GM18507 (cell line): ENCODE data around the gene NUBP1.
A peak's percentile ranks its signal among the peaks of the same experiment; 100 is the strongest.
"Not testable (repeated sequence)": the region's sequence is repeated elsewhere in the genome, so short reads cannot be mapped to it uniquely, and the experiment has no call there.

Experiments
- DNase-seq: peaks from one replicate; pipeline ENCODE4 v3.0.0; 2011; ENCODE audit warnings: low read depth; ENCODE audit not compliant: insufficient read length; ENCODE audit errors: extremely low spot score
- FAIRE-seq: peaks from 2 replicates; lab custom pipeline; 2011; peaks lifted over from hg19 to GRCh38; lab: Jason Lieb, UNC

NUBP1 gene

DNA sequence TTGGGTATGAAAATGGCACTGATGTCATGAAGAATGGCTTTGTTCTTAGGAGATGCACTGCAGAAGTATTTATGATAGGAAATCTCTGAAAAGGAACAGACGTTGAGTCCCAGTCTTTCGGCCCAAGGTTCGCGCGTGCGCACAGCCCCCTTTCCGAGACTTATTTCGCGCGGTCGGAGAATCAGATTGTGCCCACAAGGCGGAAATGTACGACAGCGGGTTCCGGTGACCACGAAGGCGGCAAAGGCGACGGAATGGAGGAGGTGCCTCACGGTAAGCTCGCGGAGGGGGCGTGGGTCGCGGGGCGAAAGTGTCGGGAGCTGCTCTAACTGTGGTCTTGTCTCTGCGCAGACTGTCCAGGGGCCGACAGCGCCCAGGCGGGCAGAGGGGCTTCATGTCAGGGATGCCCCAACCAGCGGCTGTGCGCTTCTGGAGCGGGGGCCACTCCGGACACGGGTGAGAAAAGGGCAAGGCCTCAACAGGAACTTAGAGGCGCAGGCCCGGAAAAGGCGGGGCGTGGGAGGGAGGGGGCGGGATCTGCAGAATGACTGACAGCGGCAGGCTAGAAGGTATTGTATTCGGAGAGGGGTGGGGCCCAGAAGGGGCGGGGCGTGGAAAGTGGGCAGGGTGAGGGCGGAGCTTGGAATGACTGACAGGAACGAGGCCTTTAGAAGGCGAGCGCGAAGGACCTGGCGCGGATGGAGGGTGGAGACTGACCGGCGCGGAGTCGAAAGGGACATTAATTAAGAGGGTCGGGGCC is at the start of gene NUBP1:
Gene NUBP1, plus strand, starts transcription at position 233 of the 760 bp plus-strand sequence. Its CDS starts 22 bp downstream, at position 255.
- DNase-seq, result peak; percentile 95
- peak; percentile 92 for FAIRE-seq

DNA sequence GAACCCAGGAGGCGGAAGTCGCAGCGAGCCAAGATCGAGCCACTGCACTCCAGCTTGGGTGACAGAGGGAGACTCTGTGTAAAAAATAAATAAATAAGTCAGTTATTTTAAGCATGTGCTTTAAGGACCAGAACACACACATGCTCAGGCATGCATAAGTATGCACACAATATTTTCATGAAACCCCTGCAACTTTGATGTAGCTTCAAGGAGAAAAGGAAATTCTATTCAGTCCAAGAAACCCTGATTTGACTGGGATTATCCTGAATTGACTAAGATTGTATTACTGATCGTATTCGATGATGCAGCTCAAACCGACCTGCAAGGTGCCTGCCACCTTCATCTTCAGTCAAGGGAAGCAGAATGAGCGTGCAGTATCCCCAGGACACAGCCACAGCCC is 49.8 kb upstream of the NUBP1 start:
- FAIRE-seq (no peak), DNase-seq (no peak)

- no peak for FAIRE-seq
- no peak for DNase-seq
Measured at GRCh38 chr16:10694306-10694705, 49.3 kb upstream of the NUBP1 start.

DNA sequence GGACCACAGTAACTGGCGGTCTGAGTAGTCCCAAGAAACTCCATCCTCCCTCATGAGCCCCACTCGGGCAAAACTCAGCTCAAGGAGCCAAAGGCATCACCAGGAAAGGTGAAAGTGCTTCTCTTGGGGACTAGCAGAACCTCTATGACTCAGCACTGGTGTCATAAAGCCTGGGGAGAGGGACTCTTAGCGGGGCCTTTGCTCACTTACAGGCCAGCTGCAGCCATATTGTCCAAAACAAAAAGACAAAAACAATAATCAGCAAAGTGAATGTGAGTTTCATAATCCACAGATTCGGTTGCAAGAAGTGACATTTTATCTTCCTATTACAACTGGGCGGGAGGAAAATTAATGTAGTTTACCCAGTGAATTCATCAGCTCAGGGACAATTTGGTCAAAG is 48.8 kb upstream of the NUBP1 start, which contains the start of gene TEKT5:
Gene TEKT5, minus strand, starts transcription at position 101 of the 400 bp plus-strand sequence. Its CDS starts 57 bp downstream, at position 44.
- DNase-seq (no peak), FAIRE-seq (no peak)

DNA sequence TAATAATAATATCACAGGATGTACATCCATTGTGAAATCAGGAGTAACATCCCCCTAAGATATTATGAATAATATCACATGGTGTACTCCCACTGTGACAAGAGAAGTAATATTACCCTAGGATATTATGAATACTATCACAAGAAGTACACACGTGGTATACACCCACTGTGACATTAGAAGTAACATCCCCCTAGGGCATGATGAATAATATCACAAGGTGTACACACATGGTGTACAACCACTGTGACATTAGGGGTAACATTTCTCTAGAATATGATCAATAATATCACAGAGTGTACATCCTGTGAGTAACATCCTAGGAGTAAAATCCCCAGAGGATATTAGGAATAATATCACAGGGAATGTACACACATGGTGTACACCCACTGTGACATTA is 43.9 kb upstream of the NUBP1 start:
- no peak for FAIRE-seq

DNA sequence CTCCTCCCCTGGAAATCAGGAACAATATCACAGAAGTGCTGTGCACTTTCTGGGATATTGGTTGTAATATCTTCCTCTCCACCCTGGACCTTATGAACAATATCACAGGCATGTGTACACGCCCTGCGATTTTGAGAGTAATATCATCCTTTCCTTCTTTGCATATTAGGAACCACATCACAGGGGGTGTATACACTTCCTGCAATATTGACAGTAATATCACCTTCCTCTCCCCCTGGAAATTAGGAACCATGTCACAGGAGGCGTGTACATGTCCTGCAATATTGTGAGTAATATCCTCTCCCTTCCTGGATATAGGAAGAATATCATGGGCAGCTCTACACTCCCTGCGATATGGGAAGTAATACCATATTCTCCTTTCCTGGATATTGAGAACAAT is 34.7 kb upstream of the NUBP1 start:
- DNase-seq, result no peak
- FAIRE-seq, result no peak

More for the DNA sequence above, 43.9 kb upstream of the NUBP1 start:
- DNase-seq, result no peak

DNA sequence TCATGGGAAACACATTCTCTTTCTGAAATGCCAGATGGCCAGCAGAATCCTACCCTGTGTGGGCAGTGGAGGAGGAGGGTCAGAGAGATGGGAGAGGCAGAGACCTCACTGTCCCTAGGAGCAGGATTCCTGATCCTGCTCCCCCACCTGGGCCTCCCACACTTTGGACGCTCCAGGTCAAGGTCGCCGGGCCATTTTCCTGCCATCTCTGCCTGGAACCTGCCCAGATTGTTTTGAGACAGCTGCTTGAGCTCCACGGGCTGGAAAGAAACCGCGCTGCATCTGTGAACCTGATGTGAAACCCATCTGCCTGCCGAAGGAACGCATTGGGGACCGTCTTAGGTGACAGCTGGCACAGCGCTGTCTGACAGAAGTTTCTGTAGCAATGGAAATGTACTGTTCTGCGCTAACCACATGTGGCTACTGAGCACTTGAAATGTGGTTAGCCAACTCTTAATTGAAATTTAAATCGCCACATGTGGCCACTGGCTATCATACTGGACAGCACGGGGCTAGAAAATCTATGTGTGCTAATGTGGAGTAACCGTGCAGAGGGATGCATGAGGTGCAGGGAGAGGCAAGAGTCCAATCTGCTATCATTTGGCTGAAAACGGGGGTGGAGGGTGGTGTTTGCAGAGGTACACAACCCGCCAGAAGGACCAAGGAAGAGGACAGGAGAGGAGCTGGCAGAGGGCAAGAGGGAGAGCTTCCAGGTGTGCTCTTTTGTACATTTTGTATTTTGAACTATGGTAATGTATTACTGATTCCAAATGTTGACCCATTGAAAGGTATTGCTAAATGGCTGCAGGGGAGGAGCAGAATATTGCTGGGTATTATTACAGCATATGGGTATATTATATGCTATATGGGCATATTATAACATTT is 15.4 kb upstream of the NUBP1 start:
- FAIRE-seq, result peak; percentile 42
- no peak for DNase-seq

DNA sequence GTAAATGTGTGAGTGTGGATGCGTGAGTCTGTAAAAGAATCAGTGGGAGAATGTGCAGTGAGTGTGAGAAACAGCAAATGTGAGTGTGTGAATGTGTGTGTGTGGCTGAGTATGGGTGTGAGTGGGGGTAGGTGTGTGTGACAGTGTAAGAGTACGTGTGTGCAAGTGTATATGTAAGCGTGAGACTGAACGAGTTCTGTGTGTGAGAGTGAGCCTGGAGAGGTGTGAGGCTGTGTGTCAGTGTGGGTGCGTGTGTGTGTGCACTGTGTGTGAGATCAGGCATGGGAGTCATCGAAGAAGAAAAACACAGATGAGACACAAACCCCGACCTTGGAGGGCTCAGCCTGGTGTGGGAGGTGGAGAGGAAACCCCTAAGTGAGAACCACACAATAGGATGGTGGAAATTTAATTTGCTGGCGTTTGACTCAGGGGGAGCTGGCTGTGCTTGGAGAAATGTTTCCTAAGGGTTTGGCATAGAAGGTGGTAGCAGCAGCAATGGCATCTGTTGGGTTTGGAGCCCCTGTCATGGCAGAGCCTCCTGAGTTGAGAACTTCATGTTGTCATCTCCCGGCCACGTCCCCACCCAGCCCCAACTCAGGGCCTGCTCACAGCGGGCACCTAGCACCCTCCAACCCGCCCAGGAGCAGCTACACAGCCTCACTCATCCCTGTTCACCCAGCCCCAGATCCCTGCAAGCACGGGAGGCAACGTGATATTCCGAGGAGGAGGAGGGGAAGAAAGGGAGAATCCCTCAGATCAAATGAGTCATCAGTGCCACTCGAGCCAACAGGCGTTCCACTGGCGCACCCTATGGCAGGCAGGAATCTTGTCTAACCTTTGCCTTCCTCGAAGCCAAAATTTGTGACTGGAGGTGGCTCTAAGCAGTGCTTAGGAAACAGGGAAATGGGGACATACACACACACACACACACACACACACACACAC is 14.3 kb upstream of the NUBP1 start:
- FAIRE-seq, result no peak

DNA sequence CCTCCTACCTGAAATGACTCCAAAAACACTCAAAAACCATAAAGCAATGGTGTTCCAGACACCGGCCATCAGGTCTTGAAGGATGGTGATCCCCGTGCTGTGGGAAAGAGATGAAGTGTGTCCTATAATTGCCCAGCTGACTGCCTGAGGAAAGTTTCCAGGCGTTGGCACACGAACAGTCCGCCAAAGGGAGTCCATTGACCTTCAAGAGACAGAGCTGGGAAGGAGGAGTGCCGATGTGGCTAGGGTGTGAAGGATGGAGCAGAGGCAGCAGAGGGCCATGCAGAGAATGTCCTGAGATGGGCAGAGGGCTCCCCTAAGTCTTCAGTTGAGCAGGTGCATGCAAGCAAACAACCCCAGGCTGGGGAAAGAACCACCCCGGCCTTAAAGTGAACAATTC is 11.9 kb upstream of the NUBP1 start:
- DNase-seq, result no peak
- no peak for FAIRE-seq

More for the DNA sequence above, 14.3 kb upstream of the NUBP1 start:
- DNase-seq, result no peak

DNA sequence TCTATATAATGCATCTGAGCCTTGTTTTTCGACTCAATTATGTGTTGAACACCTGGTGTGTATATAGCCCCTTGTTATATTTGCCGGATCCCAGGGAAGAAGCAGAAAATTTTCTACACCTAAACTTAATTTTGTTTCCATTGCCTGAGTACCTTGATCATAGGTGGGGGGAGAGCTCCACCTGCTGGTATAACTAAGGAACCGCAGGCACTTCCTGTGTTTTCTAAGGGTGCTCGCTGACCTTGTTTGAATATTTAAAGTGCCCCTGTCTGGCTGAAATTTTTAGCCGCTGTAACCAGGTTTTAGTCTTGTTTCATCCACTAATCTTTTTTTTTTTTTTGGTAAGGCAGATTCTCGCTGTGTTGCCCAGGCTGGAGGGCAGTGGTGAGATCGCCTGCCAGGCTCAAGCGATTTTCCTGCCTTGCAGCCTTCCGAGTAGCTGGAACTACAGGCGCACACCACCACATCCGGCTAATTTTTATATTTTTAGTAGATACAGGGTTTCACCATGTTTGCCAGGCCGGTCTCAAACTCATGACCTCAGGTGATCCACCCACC is 6.5 kb upstream of the NUBP1 start:
- DNase-seq (no peak), FAIRE-seq (peak; percentile 85)

DNA sequence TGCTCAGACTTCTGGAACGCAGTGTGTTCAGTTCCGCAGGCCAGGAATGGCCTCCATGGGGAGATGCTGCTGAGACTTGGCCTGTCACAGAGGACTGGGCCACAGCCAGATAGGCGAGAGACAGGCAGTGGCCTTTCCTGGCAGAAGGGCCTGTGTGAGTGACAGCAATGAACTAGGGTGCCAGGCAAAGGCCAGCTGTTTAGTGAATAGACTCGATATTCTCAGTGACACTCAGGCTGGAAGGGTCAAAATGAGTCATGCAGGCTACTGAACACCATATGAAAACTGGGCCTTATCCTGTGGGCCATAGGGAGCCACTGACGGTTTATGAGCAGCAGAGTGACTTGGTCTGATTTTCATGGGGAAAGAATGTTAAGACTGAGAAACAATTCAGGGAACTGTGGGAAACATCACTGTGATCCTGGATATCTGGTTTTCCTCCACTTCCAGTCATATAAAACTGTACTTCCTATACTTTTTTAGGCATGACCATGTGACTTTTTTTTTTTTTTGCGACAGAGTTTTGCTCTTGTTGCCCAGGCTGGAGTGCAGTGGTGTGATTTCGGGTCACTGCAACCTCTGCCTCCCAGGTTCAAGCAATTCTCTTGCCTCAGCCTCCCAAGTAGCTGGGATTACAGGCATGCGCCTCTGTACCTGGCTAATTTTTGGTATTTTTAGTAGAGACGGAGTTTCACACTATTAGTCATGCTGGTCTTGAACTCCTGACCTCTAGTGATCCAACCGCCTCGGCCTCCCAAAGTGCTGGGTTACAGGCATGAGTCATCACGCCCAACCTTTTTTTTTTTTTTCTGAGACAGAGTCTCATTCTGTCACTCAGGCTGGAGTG is 5.2 kb upstream of the NUBP1 start:
- FAIRE-seq, result peak; percentile 89
- peak; percentile 57 for DNase-seq

GRCh38 chr16:10740000-10740844 is 3.4 kb upstream of the NUBP1 start:
- no peak for DNase-seq
- no peak for FAIRE-seq

- no peak for FAIRE-seq
- DNase-seq, result no peak
Measured at GRCh38 chr16:10740845-10741208, 2.8 kb upstream of the NUBP1 start.

GRCh38 chr16:10741249-10741648 is 2.4 kb upstream of the NUBP1 start:
- not testable (repeated sequence) for DNase-seq, FAIRE-seq

GRCh38 chr16:10741844-10742243 is 1.8 kb upstream of the NUBP1 start:
- DNase-seq (no peak), FAIRE-seq (no peak)

DNA sequence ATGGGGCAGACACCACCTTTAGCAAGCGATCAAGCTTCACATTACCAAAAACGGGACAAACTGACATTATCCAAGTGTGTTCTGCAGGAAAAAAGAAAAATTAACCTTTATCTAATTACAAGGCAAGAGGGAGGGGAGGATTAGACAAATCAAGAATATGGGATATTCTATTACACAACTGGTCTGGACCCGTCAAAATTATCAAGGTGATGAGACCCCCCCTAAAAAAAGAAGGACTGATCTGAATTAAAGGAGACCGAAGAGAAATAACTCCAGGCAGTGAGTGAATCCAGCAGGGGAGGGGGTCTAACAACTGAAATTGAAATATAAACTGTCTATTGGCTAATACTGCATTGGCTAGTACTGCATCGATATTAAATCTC is 424 bp upstream of the NUBP1 start:
- FAIRE-seq, result no peak
- no peak for DNase-seq

- no peak for FAIRE-seq
- DNase-seq, result no peak
Measured at GRCh38 chr16:10744370-10745030, 858 bp downstream of the NUBP1 start.
